ENCODE data around the gene GRAMD1B.

GRCh38 chr11:123597859-123598258 lies 167.8 kb downstream of the GRAMD1B start:
- TF ChIP-seq CTCF (conservative IDR thresholded peaks at IDR 0.05) (no peak), EZH2 (IDR thresholded peaks at IDR 0.05; ENCODE audit: low read depth) (no peak)
